ENCODE results near the gene FBL.
A peak's percentile ranks its signal among the peaks of the same experiment; 100 is the strongest.
"Not testable (repeated sequence)": the region's sequence is repeated elsewhere in the genome, so short reads cannot be mapped to it uniquely, and the experiment has no call there.

Gene FBL

GRCh38 chr19:39820696-39821095, 25.5 kb downstream of the FBL start:
- DNase-seq: no peak

- DNase-seq: no peak
These were observed 26.4 kb downstream of the FBL start for GRCh38 chr19:39819786-39820185.

- DNase-seq: no peak
These were observed 27.5 kb downstream of the FBL start for GRCh38 chr19:39818626-39819097.

- DNase-seq: no peak
These were observed 28.2 kb downstream of the FBL start for GRCh38 chr19:39817888-39818561.

- DNase-seq: no peak
These were observed 29.7 kb downstream of the FBL start for GRCh38 chr19:39816287-39817048.

GRCh38 chr19:39814595-39814994, 31.6 kb downstream of the FBL start:
- DNase-seq: no peak

- DNase-seq: not testable (repeated sequence)
These were observed 32.1 kb downstream of the FBL start for GRCh38 chr19:39814111-39814510.

GRCh38 chr19:39813264-39813993, 32.8 kb downstream of the FBL start:
- DNase-seq: no peak

GRCh38 chr19:39811064-39811463, 35.1 kb downstream of the FBL start:
- no peak for DNase-seq

GRCh38 chr19:39810424-39810823, 35.8 kb downstream of the FBL start:
- DNase-seq: no peak

GRCh38 chr19:39809368-39809767, 36.8 kb downstream of the FBL start:
- no peak for DNase-seq

- not testable (repeated sequence) for DNase-seq
These were observed 37.5 kb downstream of the FBL start for GRCh38 chr19:39808688-39809087.

- DNase-seq: no peak
These were observed 38.3 kb downstream of the FBL start for GRCh38 chr19:39807846-39808364.

- no peak for DNase-seq
These were observed 41.1 kb downstream of the FBL start for GRCh38 chr19:39805104-39805503.

GRCh38 chr19:39802958-39803357, 43.2 kb downstream of the FBL start:
- no peak for DNase-seq

- no peak for DNase-seq
These were observed 49.1 kb downstream of the FBL start for GRCh38 chr19:39797083-39797482.

GRCh38 chr19:39796000-39796498, 50.1 kb downstream of the FBL start:
- DNase-seq: no peak

GRCh38 chr19:39795001-39795400, 51.2 kb downstream of the FBL start:
- no peak for DNase-seq

GRCh38 chr19:39792999-39793546, 53.1 kb downstream of the FBL start:
- peak; percentile 58 for DNase-seq

- DNase-seq: no peak
These were observed 57.9 kb downstream of the FBL start for GRCh38 chr19:39788244-39788643.

Data from NCI-H774 (cell line).